ENCODE results near the gene ZNF777.

Gene ZNF777

DNA sequence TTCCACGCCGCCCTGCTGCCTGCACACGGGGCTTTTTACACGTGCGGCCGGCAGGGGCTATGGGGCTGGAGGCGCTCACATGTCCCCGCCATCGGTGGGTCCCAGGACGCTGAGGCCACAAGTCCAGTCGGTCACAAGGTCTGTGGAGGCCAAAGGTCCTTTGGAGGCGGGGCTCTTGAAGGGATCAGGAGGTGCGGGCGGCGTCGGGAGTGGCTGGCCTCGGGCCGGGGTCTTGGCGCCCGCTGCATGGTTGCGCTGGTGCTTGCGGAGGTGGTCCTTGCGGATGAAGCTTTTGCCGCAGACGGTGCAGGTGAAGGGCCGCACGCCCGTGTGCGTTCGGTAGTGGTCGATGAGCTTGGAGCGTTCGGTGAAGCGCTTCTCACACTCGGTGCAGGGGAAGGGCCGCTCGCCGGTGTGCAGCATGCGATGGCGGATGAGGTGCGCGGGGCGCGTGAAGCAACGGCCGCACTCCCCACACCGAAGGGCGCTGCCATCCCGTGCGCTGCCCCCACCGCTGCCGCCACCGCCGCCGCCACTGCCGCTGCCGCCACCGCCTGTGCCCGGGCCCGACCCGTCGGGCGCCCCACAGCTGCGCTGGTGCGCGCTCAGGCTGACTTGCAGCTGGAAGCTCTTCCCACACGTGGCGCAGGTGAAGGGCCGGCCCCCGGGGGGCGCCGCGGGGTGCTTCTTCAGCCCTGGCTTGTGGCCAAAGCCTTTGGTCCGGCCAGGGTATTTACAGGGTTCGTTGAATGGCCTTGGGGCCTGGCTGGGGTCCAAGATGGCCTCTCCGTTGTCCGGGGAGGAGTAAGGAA lies 13.7 kb upstream of the ZNF777 start:
- TF ChIP-seq, protein P1, sequence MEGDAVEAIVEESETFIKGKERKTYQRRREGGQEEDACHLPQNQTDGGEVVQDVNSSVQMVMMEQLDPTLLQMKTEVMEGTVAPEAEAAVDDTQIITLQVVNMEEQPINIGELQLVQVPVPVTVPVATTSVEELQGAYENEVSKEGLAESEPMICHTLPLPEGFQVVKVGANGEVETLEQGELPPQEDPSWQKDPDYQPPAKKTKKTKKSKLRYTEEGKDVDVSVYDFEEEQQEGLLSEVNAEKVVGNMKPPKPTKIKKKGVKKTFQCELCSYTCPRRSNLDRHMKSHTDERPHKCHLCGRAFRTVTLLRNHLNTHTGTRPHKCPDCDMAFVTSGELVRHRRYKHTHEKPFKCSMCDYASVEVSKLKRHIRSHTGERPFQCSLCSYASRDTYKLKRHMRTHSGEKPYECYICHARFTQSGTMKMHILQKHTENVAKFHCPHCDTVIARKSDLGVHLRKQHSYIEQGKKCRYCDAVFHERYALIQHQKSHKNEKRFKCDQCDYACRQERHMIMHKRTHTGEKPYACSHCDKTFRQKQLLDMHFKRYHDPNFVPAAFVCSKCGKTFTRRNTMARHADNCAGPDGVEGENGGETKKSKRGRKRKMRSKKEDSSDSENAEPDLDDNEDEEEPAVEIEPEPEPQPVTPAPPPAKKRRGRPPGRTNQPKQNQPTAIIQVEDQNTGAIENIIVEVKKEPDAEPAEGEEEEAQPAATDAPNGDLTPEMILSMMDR (IDR thresholded peaks at IDR 0.05; ENCODE audit: low read depth, low read length, missing control alignments): peak; percentile 3
- no peak overlapping the region for H3K4me3 ChIP-seq (ENCODE audit: low read depth, low read length)
- no peak for DNase-seq
- H3K27me3 ChIP-seq (replicated peaks): no peaks in the 10 kb centered on the region
- peaks cover 57% of the 10 kb centered on the region for H3K36me3 ChIP-seq (replicated peaks)
- in situ Hi-C loops (cut with HindIII; ENCODE audit: low pct_ligation_motif_present, low sequenced_read_pairs): no loop called here
- no peak overlapping the region for H3K27ac ChIP-seq

DNA sequence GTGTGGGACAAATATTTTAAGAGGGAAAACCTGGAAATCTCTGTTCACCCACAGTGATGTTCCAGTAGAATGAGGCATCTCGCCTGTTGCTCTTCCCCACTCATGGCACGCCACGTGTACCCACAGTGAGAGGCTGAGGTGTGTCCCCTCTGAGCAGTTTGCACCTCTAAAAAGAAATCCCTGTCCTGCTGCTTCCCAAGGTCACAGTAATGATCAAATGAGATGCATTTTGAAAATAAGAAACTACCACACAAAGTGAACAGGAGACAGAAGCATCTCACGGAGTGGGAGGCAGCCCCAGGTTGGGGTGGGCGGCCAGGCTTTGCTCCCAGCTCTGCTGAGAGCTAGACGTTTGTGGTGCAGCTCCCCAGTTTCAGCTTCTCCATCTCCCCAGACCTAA lies 12.4 kb upstream of the ZNF777 start:
- H3K27ac ChIP-seq: no peak overlapping the region
- TF ChIP-seq, protein P1 (IDR thresholded peaks at IDR 0.05; ENCODE audit: low read depth, low read length, missing control alignments): no peak
- no peaks in the 10 kb centered on the region for H3K27me3 ChIP-seq (replicated peaks)
- peaks cover 55% of the 10 kb centered on the region for H3K36me3 ChIP-seq (replicated peaks)
- no peak overlapping the region for H3K4me3 ChIP-seq (ENCODE audit: low read depth, low read length)
- no peak for DNase-seq
- in situ Hi-C loops (cut with HindIII; ENCODE audit: low pct_ligation_motif_present, low sequenced_read_pairs): no loop called here

DNA sequence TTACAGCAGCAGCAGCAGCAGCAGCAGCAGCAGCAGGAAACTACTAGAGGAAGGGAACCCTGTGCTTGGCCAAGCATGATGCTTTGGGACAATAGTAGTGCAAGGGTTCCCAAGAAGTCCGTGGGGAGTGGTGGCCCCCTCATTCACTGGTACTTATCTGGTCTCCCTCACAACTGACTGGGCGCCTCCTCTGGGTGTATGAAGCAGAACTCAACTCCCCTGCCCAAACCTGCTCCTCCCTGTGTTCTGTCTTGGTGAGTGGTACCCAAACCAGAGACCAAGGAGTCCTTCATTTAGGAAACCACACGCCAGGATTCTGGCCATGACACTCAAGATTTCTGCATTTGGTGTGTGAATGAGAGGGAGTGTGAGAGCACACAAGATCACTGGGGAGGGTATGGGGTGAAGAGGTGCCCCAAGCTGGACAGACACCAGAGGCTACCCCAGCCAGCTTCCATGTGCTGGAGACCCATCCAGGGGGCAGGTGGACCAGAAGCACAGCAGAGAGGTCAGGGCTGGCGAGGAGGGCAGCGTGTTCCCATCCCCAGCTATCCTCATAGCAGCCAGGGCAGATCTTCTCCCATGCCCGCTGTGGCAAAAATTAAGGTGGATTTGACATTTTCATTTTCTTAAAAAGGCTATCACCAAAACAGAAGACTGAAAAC lies 10.6 kb upstream of the ZNF777 start:
- no peak overlapping the region for H3K4me3 ChIP-seq (ENCODE audit: low read depth, low read length)
- TF ChIP-seq, protein P1 (IDR thresholded peaks at IDR 0.05; ENCODE audit: low read depth, low read length, missing control alignments): no peak
- in situ Hi-C loops (cut with HindIII; ENCODE audit: low pct_ligation_motif_present, low sequenced_read_pairs): no loop called here
- H3K27me3 ChIP-seq (replicated peaks): no peaks in the 10 kb centered on the region
- peaks cover 43% of the 10 kb centered on the region for H3K36me3 ChIP-seq (replicated peaks)
- no peak overlapping the region for H3K27ac ChIP-seq
- DNase-seq: no peak

DNA sequence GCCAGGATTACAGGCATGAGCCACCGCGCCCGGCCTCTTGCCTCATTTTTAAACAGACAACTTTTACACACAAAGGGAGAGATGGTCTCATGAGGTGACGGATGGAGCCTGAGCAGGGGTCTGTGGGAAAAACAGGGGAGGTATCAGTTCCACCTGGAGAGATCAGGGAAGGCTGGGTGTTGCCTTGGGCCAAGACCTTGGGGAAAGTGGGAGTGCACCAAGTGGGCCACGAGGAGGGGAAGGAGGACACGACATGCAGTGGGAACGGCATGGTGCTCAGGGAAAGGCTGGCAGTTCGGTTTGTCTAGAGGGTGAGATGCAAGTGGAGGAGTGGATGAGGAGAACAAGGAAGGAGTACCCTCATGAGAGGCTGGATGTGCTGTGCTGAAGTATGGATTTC lies 8.9 kb upstream of the ZNF777 start:
- Histone ChIP-seq H3K36me3 (replicated peaks) (peaks cover 31% of the 10 kb centered on the region), H3K4me3 (ENCODE audit: low read depth, low read length) (no peak overlapping the region), H3K27ac (no peak overlapping the region), H3K27me3 (replicated peaks) (no peaks in the 10 kb centered on the region)
- in situ Hi-C loops (cut with HindIII; ENCODE audit: low pct_ligation_motif_present, low sequenced_read_pairs): no loop called here
- TF ChIP-seq, protein P1 (IDR thresholded peaks at IDR 0.05; ENCODE audit: low read depth, low read length, missing control alignments): no peak
- no peak for DNase-seq

DNA sequence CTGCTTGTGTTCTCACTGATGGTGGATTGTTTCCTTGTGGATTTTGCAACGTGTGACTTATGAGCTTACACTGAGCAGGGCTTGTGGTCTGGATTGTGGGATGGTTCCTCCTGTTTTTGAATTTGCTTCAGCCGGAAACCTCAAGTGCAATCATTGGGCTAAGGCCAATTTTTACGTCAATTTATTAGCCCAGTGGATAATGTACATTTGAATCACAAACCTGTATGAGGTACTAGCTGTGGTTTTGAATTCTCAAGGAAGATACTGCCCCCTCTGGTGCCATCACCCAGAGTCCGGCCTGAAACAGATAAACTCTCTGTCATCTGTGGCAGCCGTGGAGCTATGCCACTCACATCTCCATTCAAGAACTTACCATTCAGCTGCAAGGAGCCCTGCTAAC lies 7.3 kb upstream of the ZNF777 start:
- H3K27me3 ChIP-seq (replicated peaks): no peaks in the 10 kb centered on the region
- peaks cover 18% of the 10 kb centered on the region for H3K36me3 ChIP-seq (replicated peaks)
- no peak for DNase-seq
- in situ Hi-C loops (cut with HindIII; ENCODE audit: low pct_ligation_motif_present, low sequenced_read_pairs): no loop called here
- TF ChIP-seq, protein P1 (IDR thresholded peaks at IDR 0.05; ENCODE audit: low read depth, low read length, missing control alignments): peak; percentile 26
- H3K27ac ChIP-seq: no peak overlapping the region
- no peak overlapping the region for H3K4me3 ChIP-seq (ENCODE audit: low read depth, low read length)

Measured in brain microvascular endothelial cell (primary cell).